HG02938 (cell line): Measurements from ENCODE around the gene HNRNPUL2.
"Not testable (repeated sequence)": the region's sequence is repeated elsewhere in the genome, so short reads cannot be mapped to it uniquely, and the experiment has no call there.

ENCODE experiments used
- ATAC-seq: cut with Tn5 transposase; IDR thresholded peaks from one replicate; pipeline ENCODE4 v1.9.1; 2021; ENCODE audit warnings: mild to moderate bottlenecking, moderate library complexity; ENCODE audit not compliant: unreplicated experiment

Gene HNRNPUL2

GRCh38 chr11:62705880-62706849, 21.1 kb downstream of the HNRNPUL2 start:
- ATAC-seq = peak; percentile 44

GRCh38 chr11:62705413-62705812, 21.8 kb downstream of the HNRNPUL2 start:
- ATAC-seq = no peak

GRCh38 chr11:62703921-62704320, 23.3 kb downstream of the HNRNPUL2 start:
- ATAC-seq = not testable (repeated sequence)

GRCh38 chr11:62702246-62702645, 25.0 kb downstream of the HNRNPUL2 start:
- ATAC-seq = no peak

DNA sequence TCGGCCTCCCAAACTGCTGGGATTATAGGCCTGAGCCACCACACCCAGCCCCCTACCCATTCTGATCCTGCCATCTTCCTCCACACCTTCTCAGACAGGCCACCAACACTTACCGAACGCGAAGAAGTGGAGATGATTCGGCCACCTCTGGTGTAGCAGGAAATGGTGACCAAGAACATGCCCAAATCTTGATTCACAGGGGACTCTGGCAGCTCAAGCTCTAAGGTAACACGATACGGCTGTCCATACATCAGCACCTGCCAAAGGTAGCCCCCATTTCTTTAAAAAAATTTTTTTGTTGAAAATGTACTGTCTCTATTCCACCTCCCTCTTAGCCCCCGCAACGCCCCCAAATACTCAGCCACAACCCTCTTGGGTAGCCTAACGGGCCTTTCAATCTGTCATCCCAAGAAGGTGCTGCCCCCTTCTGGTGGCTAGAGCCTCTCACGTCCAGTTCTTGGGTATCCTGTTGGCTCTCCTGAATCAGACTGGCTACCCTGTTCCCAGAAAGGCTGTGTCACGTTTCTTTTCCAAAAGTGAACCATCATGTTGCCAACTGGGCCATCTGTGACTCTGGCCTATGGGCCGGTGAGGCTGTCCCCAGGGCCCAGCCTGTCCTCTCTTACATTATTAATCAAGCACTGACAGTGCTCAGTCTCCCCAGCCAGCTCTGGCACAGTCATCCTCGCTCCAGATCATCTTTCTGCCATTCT, 32.6 kb downstream of the HNRNPUL2 start:
- ATAC-seq = no peak

DNA sequence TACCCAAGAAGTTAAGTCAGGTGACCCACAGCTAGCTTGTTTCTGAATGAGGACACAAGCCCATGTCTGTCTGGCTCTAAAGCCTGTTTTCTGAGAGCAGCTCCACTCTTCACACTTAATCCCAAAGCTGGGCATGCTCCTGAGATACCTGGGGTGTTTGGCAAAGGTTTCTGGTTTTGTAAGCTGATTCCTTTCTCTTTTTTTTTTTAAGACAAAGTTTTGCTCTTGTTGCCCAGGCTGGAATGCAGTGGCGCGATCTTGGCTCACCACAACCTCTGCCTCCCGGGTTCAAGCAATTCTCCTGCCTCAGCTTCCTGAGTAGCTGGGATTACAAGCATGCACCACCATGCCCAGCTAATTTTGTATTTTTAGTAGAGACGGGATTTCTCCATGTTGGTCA, 33.6 kb downstream of the HNRNPUL2 start:
- not testable (repeated sequence) for ATAC-seq

DNA sequence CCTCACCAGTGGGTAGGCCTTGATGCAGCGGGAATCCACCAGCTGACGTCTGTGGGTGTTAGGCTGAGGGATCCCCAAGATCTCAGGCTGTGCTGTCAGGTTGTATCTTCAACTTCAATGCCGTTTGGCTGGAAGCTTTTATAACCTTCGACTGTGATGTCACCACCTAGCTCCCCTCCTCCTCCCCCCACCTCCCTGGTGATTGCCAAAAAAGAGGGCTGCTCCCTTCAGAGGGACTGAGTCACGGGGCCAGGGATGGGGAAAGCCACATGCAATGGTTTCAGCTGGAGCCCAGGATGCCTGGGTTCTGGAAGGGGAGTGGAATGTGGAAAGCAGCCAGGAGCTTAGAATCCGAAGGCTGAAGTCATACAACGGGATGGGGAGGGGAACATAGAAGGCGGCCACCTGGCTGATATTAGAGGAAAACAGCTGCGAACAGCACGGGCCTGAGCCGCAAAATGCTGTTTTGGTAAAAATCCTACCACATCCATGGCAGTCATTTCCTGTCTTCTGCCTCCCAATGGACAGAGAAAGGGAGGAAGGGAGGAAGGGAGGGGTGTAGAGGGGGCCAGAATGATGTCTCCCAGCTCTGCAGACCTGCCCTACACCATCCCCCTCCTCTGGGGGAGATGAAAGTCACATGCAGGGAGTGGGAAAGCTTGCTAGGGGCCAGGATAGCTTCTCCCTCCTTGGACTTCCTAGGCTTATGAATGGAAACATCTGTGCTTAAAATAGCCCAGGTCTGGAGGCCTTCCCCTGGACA, 37.7 kb downstream of the HNRNPUL2 start, which contains the start of gene LRRN4CL:
LRRN4CL (minus strand) TSS at position 110 of the 763 bp plus-strand sequence. CDS start 1,022 bp downstream, outside the sequence.
- no peak for ATAC-seq

- ATAC-seq = no peak
These were observed 38.8 kb downstream of the HNRNPUL2 start for GRCh38 chr11:62688491-62688890.

- ATAC-seq = no peak
These were observed 39.5 kb downstream of the HNRNPUL2 start for GRCh38 chr11:62687508-62688396.

GRCh38 chr11:62682518-62682917, 44.7 kb downstream of the HNRNPUL2 start:
- ATAC-seq = no peak

DNA sequence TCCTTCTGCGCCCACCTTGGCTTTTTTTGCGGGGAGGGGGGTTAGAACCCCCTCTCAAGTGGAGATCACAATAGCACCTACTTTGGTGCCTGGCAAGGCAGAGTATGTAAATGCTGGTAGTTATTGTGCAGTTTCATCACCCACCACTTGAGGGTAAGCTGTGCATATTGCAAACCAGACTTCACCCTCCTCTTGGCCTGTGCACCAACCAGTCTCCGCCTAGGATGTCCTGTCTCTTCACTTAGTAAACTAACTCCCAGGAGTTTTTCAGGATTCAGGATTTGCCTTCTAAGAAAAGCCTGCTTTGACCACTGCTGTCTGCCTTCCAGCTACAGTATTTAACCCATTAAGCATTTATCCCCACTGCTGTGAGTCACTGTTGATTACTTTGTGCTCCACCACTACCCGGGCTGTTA, 46.4 kb downstream of the HNRNPUL2 start:
- peak; percentile 46 for ATAC-seq

DNA sequence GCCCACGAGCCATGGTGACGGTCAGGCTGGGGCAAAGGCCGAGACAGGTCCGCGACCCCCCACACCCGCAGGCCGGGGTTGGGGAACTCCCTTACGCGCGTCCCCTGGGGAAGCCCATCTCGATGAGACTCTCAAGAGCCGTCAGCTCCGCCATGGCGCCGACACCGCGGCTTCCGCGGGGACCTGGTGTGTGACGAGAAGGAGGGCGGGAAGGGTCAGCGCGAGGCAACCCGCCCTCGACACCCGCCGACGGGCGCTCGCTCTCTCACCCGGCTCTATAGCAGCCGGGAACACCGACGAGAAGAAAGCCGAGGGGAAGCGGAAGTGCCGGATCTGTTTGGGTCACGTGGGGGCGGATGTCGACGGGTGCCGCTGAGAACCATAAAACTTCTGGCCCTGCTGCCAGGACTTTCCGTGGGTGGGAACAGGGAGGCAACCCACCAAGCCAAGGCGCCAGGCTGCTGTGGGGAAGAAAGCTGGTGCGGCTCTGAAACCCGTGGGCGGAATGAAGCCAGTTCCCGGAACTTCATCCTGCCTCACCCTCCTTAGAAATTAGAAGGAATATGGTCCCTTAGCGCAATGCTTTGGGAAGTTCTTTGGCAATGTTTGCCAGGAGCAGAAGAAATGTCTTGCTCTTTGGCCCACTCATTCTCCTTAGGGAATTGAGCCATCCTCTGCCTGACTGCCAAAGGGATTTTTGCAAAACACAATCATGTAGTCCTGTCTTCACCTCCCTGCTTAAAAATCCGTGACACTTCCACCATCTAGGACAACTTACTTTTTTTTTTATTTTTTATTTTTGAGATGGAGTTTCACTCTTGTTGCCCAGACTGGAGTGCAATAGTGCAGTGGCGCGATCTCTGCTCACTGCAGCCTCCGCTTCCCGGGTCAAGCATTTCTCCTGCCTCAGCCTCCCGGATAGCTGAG, 48.2 kb downstream of the HNRNPUL2 start, which contains the start of gene UBXN1:
UBXN1 (minus strand) TSS at position 304 of the 927 bp plus-strand sequence; CDS start at position 154, 150 bp downstream.
- ATAC-seq = peak; percentile 77

DNA sequence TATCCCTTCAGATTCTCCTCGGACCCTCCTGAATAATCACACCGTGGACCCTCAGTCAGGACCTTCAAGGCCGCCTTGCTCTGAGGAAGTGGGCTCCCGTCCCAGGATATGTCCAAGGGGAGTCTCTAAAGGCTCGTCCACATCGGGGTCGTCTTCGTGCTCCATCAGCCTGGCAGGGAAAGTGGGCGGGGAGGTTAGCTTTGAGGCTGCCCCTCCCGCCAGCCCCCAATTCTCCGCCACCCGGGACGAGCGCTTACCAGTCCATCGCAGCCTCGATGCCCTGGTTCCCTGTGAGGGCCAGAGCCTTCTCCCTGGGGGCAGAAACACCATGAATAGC, 48.9 kb downstream of the HNRNPUL2 start:
- no peak for ATAC-seq

DNA sequence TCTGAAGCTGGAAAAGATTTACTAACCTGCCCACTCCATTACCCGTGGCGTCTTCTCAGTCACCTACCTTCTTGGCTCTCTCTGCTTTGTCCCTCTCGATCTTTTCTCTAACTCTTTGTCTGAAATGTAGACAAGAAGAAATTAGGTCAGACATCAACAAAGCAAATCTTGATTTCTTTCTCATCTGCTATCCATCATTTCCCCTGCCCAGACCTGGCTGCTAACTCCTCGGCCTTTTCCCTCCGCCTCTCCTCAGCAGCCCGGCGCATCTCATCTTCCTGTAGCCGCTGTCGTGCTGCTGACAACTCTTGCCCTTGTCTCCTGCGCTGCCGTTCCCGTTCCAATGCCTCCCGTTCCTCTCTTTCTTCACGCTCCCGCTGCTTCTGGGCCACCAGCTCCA, 49.5 kb downstream of the HNRNPUL2 start:
- no peak for ATAC-seq

DNA sequence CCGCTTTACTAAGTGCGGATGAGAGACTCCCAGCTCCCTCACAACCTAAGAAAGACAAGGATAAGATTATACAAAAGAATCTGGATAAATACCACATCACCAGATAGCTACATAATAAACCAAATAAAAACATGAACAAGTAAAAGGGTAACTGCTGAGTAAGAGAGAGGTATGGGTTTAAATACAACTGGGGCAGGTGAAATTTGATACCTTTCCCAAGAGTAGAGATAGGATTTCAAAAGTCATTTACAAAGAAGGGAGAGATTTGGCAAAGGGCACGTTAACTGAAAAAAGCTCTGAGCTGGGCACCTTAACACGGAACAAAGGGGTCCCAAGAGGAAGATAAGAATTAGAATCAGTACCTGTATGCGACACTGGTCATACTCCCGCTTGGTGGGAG, 50.1 kb downstream of the HNRNPUL2 start:
- ATAC-seq = no peak

- no peak for ATAC-seq
These were observed 50.6 kb downstream of the HNRNPUL2 start for GRCh38 chr11:62676698-62677097.

DNA sequence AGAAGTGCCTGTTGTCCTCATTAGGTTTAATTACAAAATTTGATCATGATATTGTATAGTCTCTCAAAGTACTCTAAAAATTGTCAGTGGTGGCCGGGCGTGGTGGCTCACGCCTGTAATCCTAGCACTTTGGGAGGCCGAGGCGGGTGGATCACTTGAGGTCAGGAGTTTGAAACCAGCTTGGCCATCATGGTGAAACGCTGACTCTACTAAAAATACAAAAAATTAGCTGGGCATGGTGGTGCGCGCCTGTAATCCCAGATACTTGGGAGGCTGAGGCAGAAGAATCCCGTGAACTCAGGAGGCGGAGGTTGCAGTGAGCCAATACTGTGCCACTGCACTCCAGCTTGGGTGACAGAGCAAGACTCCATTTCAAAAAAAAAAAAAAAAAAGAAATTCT, 51.8 kb downstream of the HNRNPUL2 start:
- not testable (repeated sequence) for ATAC-seq

DNA sequence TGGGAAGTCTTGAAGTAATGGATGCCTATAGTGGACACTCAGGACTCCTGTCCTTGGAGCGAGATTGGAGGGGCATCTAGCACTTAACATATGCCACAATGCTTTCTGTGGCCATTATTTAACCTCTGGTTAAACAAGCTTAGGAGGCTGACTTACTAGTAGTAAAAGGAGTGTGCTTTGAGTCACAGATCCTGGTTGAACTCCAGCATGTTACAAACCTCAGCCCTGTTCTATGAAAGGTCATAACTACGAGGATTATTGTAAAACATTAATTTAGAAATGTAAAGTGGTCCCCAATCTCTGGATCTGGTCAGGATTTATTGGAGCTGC, 54.1 kb downstream of the HNRNPUL2 start:
- no peak for ATAC-seq
